GM10266 (cell line): Measurements from ENCODE around the gene KCTD20.

Experiments
- DNase-seq: peaks from one replicate; pipeline ENCODE4 v3.0.0; 2012; ENCODE audit errors: extremely low spot score
- TF ChIP-seq, protein P1 (sequence below): IDR thresholded peaks from 2 replicates; pipeline ENCODE4 v1.5.1; 2012; ENCODE audit warnings: mild to moderate bottlenecking, low read depth; ENCODE audit not compliant: control insufficient read depth, insufficient read depth; ENCODE audit errors: missing control alignments

Gene KCTD20

GRCh38 chr6:36418558-36418957 lies 24.2 kb upstream of the KCTD20 start:
- TF ChIP-seq, protein P1, sequence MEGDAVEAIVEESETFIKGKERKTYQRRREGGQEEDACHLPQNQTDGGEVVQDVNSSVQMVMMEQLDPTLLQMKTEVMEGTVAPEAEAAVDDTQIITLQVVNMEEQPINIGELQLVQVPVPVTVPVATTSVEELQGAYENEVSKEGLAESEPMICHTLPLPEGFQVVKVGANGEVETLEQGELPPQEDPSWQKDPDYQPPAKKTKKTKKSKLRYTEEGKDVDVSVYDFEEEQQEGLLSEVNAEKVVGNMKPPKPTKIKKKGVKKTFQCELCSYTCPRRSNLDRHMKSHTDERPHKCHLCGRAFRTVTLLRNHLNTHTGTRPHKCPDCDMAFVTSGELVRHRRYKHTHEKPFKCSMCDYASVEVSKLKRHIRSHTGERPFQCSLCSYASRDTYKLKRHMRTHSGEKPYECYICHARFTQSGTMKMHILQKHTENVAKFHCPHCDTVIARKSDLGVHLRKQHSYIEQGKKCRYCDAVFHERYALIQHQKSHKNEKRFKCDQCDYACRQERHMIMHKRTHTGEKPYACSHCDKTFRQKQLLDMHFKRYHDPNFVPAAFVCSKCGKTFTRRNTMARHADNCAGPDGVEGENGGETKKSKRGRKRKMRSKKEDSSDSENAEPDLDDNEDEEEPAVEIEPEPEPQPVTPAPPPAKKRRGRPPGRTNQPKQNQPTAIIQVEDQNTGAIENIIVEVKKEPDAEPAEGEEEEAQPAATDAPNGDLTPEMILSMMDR, result no peak
- DNase-seq, result no peak

- TF ChIP-seq, protein P1, result no peak
- no peak for DNase-seq
Observed at GRCh38 chr6:36419310-36419709, 23.5 kb upstream of the KCTD20 start.

DNA sequence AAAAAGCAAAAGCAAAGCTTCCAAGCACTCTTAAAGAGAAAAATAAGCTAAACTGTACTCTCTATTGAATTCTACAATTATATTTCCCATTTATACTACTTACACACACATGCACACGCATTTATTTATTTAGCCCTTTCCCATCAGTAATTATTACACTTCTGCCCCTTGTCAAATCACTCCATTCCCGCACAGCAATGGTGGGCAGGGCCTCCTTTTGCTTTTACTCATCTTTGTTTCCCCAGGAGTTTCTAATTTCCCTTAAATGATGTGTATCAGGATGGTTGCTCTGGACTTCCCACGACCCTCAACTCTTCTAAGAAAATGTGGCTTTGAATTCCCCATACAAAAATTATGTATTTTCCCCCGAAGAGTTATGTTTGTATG lies 20.1 kb upstream of the KCTD20 start:
- TF ChIP-seq, protein P1, result no peak
- no peak for DNase-seq

DNA sequence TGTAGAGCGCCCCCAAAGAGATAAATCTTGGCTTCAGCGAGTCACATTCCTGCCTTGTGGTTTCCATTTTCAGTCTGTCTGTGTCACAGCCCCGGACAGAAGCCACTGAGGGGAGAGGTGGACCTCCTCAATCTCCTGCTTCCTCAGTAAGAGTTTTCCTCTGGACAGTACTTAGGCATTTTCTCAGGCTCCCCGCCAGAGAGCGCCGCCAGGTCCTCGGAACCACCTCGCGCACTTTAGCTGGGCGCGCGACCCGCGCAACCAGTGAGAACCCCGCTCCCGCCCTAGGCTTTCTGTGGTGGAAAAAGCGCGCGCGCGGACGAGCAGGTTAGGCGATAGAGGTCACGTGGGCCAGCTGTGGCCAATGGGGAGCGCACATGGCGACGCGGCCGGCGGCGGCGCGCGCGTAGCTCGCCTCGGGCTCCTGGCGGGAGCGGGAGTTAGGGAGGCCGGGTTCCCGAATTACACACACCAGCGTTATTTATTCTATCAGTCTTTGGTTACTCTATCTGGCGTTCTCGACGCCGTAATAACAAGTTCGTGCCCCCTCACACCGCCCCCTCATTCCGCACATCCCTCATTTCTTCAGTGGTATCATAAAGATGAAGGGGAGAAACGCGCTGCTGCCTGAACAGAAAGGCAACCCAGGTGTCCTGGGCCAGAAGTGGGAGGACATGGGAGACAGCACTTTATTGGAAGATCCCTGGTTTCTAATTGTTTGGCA lies 19.5 kb upstream of the KCTD20 start:
- peak; percentile 94 for DNase-seq
- TF ChIP-seq, protein P1, result peak; percentile 73

DNA sequence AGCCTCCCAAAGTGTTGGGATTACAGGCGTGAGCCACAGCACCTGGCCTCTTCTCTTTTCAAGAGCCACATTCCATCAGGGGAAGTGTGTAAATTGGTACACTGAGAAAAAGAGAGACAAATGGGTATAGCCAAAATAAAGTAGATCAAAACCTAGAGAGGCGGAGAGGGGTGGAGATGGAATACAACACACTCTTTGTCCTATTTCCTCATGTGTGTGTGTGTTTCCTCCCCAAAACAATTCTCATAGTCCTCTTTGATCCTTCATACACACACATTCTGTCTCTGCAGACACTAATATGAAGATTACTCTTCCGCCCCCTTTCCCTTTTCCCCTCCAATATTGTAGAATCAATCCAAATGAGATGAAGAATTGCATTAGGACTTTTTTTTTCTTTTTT lies 16.2 kb upstream of the KCTD20 start:
- DNase-seq, result no peak
- TF ChIP-seq, protein P1, result no peak

GRCh38 chr6:36428911-36429310 lies 13.9 kb upstream of the KCTD20 start:
- DNase-seq, result no peak
- TF ChIP-seq, protein P1, result peak; percentile 28

DNA sequence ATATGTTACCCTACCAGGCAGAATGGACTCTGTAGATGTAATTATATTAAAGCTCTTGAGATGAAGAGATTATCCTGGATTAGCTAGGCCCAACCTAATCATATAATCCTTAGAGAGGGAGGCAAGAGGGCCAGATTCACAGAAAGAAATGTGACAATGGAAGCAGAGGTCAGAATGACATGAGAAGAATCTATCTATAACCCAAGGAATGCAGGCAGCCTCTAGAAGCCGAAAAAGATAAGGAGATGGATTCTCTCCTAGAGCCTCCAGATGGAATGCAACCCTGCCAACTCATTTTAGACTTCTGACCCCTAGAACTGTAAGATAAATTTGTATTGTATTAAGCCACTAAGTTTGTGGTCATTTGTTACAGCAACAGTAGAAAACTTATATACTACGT lies 12.4 kb upstream of the KCTD20 start:
- TF ChIP-seq, protein P1, result no peak
- DNase-seq, result no peak
